ENCODE data around the gene SLC27A4. TPM values are rescaled to one million over a fixed set of nuclear protein-coding genes. Genes with fewer than 3 reads are reported as not detected.
A peak's percentile ranks its signal among the peaks of the same experiment; 100 is the strongest.

The SLC27A4 gene
- total RNA-seq, 2 donors from 2014 or later: 8.2 to 8.3 TPM

DNA sequence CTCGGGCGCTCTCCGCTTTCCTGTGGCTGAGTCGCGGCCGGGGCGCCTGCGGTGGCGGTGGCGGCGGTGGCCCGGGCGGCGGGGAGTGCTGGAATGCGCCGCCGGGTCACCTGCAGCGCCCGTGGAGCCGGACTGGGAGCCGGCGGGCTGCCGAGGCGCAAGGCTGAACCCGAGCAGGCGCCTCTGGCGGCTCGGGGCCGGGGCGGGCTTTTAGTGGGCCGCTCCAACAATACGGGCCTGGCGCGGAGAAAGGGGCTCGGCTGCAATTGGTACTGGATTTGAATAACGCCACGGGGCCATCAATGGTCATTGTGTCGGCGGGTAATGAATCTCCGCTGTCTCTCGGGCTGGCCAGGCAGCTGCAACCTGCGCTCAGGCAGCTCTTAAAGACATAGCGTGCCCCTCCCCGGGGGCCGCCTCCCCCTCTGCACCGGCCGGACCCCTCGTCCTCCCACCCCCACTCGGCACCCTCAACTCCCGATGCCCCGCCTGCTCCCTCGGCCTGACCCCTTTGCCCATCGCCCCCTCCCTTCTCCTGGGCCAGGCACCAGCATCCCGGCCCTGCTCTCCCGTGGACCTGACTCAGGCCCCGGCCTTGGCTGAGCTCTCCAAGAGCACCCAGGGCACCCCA is 52.9 kb downstream of the SLC27A4 start:
- Mint-ChIP-seq H3K4me1 (peaks cover 8% of the 10 kb centered on the region), H3K27me3 (no peaks in the 10 kb centered on the region), H3K27ac (no peak overlapping the region), H3K36me3 (ENCODE audit: low read depth) (peaks cover 2% of the 10 kb centered on the region), H3K4me3 (no peak overlapping the region)
- DNase-seq: no peak
- no peaks in the 10 kb centered on the region for H3K9me3 ChIP-seq (ENCODE audit: control insufficient read depth, low read length, poor library complexity, severe bottlenecking)
- no peak for ATAC-seq

DNA sequence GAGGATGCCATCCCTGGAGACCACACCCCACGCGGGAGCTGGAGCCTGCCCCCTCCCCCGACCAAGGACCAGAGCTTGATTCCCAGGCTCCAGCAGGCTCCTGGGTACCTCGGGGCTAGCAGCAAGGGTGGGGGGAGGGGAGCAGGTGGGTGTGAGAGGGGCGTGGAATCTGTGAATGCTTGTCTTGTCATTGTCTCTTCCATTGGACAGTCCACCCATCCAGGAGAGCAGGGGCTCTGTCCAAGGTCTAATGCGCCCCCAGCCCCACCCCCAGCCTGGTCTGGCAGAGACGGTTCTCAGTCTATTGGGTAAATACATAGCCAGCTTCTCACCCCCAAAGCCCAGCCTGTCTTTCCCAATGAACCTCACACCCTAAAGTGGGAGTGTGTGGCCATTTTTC is 53.6 kb downstream of the SLC27A4 start:
- Mint-ChIP-seq H3K4me3 (no peak overlapping the region), H3K36me3 (ENCODE audit: low read depth) (peaks cover 2% of the 10 kb centered on the region), H3K27ac (no peak overlapping the region), H3K27me3 (no peaks in the 10 kb centered on the region), H3K4me1 (peaks cover 8% of the 10 kb centered on the region)
- ATAC-seq: no peak
- no peaks in the 10 kb centered on the region for H3K9me3 ChIP-seq (ENCODE audit: control insufficient read depth, low read length, poor library complexity, severe bottlenecking)
- DNase-seq: no peak

DNA sequence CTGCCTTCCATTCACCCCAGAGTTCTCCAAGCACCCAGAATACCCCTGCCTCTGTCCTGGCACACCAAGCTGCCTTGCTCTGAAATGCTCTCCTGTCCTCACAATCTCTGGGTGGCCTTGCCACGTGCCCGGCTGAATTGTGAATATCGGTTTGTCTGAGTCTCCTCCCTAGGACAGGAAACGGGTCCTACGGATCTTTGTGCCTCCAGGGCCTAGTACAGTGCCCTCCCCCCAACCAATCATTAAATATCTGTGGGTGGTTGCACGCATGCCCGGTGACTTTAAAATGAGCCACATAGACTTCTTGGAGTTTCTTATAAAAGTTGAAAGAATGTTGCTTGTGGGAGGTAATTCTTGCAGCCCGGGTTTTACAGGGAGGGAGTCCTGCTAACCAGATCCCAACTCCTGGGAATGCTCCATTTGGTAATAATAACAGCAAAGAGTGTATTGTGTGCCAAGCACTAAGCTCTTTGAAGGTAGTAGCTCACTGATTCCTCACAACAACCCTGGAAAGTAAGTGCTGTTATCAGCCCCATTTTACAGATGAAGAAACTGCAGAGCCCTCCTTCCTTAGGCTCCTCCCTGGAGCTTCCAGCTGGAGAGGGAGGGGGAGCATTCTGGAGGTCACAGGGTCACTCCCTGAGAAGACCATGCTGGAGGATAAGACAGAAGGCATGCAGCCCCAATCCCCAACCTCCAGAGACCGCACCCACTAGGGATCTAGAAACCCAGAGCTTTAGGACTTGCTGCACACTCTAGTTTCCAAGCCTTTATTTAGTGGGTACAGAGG is 54.2 kb downstream of the SLC27A4 start:
- no peak overlapping the region for H3K27ac Mint-ChIP-seq
- no peak for DNase-seq
- H3K36me3 Mint-ChIP-seq (ENCODE audit: low read depth): peaks cover 2% of the 10 kb centered on the region

DNA sequence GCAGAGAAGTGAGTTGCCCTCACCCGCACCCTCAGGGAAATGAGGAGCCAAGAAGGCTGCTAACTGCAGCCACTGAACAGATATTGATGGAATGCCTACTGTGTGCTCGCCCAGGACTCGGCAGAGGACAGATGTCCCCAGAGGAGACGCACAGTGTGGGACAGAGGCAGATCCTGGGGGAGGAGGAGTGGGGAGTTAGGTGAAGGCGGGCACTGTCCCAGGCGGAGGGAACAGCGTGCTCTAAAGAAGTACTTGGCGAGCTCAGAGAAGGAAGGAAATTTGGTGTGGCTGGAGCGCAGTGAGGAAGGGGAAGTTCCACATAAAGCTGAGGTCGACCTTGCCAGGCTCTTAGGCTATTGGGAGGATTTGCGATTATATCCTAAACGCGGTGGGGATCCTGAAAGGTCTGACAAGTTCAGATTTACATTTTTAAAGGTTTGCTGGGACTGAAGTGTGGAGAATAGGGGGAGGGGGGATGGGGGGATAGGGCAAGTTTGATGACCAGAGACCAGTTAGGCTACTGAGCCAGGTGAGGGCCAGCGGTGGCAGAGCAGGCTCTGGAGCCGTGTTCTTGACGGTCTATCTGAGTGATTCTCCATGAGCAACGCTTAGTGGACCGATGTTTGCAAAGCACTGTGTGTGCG is 56.8 kb downstream of the SLC27A4 start:
- Mint-ChIP-seq H3K27ac (no peak overlapping the region), H3K4me3 (no peak overlapping the region), H3K4me1 (peaks cover 8% of the 10 kb centered on the region), H3K36me3 (ENCODE audit: low read depth) (peaks cover 2% of the 10 kb centered on the region), H3K27me3 (no peaks in the 10 kb centered on the region)
- no peak for DNase-seq
- ATAC-seq: peak; percentile 23
- H3K9me3 ChIP-seq (ENCODE audit: control insufficient read depth, low read length, poor library complexity, severe bottlenecking): no peaks in the 10 kb centered on the region

More for the DNA sequence above, 54.2 kb downstream of the SLC27A4 start:
- H3K9me3 ChIP-seq (ENCODE audit: control insufficient read depth, low read length, poor library complexity, severe bottlenecking): no peaks in the 10 kb centered on the region
- Mint-ChIP-seq H3K4me1 (peaks cover 8% of the 10 kb centered on the region), H3K4me3 (peak overlapping the region; percentile 33), H3K27me3 (no peaks in the 10 kb centered on the region)
- no peak for ATAC-seq

DNA sequence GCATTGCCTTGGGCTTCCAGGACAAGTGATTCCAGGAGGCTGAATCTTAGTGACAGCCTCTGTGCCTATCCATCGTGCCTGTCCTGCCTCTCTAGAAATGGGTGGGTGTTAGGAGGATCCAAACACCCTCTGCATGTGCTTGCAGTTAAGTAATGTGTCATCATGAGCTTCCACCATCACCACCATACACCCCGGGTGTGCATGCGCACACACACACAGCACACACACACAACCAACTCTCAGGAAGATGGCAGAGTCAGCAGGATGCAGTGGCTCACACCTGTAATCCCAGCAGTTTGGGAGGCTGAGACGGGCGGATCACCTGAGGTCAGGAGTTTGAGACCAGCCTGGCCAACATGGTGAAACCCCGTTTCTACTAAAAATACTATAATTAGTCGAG is 57.5 kb downstream of the SLC27A4 start:
- no peak for DNase-seq
- Mint-ChIP-seq H3K4me3 (no peak overlapping the region), H3K4me1 (peaks cover 8% of the 10 kb centered on the region), H3K36me3 (ENCODE audit: low read depth) (no peaks in the 10 kb centered on the region), H3K27me3 (no peaks in the 10 kb centered on the region), H3K27ac (no peak overlapping the region)
- no peak for ATAC-seq
- H3K9me3 ChIP-seq (ENCODE audit: control insufficient read depth, low read length, poor library complexity, severe bottlenecking): no peaks in the 10 kb centered on the region

DNA sequence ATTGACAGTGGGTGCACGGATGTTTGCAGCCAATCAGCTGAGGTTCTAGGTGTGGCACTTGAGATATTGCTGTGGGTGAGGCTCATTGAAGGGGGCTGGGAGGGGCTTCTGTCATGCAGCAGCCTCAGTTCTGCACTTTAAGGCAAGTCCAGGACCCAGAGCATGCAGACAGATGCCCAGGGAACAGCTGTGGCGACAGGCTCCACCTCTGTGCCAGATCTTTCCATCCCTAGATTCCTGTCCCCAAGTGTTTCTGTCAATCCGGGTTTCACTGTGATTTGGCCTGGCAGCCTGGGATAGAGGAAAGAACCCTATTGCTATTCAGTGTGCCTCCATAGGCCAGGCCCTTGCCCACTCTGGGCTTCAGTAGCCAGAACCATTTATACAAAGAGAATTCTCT is 59.5 kb downstream of the SLC27A4 start:
- H3K9me3 ChIP-seq (ENCODE audit: control insufficient read depth, low read length, poor library complexity, severe bottlenecking): no peaks in the 10 kb centered on the region
- no peak for ATAC-seq
- H3K36me3 Mint-ChIP-seq (ENCODE audit: low read depth): no peaks in the 10 kb centered on the region
- no peaks in the 10 kb centered on the region for H3K27me3 Mint-ChIP-seq
- peaks cover 8% of the 10 kb centered on the region for H3K4me1 Mint-ChIP-seq
- no peak overlapping the region for H3K27ac Mint-ChIP-seq
- H3K4me3 Mint-ChIP-seq: no peak overlapping the region
- no peak for DNase-seq

DNA sequence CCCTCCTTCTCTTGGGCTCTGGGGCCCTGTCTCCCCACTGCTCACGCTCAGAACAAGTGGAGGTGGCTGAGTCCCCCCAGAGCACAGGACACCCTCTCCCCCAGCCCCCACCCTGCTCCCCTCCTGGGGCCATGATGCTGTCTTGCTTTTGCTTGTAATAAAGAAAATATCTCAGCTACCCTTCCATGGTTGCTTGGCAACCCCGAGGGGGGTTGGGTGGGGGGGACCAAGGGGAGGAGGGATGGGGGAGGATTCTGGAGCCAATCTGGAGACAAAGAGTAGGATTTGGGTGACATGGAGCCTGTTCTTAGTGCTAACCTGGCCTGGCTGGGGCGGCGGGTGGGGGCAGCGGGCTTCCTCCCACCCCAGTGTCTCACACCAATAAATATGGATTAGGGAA is 64.2 kb downstream of the SLC27A4 start:
- ATAC-seq (no peak), DNase-seq (no peak)
- H3K4me1 Mint-ChIP-seq: peaks cover 2% of the 10 kb centered on the region
- H3K9me3 ChIP-seq (ENCODE audit: control insufficient read depth, low read length, poor library complexity, severe bottlenecking): no peaks in the 10 kb centered on the region
- no peak overlapping the region for H3K4me3 Mint-ChIP-seq
- H3K27ac Mint-ChIP-seq: no peak overlapping the region
- H3K27me3 Mint-ChIP-seq: peaks cover 17% of the 10 kb centered on the region
- no peaks in the 10 kb centered on the region for H3K36me3 Mint-ChIP-seq (ENCODE audit: low read depth)

DNA sequence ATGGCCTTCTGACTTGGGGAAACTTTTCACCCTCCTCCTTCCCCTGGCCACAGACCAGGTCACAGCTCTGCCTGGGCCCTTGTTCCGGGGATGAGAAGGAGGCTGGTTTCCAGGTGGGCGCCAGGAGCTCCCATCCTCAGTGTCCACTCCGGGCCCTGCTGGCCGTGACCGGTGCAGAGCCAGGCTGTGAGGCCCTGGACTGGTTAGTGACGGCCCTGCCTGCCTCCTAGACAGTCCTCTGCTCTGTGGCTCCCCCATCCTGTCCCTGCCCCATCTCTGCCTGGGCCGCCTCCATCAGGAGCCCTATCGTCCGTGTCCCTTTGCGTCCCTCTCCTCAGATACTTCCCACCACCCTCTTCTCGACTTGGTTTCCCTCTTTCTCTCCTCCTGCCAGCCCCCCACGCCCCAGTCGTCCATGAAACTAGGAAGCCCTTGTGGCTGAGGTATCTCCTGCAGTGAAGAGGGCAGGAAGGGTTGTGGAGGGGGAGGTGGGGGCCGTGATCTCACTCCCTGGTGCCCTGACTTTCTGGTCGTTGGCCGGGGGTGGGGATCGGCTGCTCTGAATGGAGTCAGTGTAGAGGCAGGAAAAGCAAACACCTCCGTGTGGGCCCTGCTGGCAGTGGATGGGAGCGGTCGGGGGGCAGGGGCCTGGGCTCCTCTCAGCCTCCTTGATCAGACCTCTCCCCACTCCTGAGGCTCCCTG is 64.9 kb downstream of the SLC27A4 start:
- H3K27ac Mint-ChIP-seq: no peak overlapping the region
- no peaks in the 10 kb centered on the region for H3K36me3 Mint-ChIP-seq (ENCODE audit: low read depth)
- H3K27me3 Mint-ChIP-seq: peaks cover 24% of the 10 kb centered on the region
- DNase-seq: no peak
- no peak for ATAC-seq
- no peak overlapping the region for H3K4me3 Mint-ChIP-seq
- H3K9me3 ChIP-seq (ENCODE audit: control insufficient read depth, low read length, poor library complexity, severe bottlenecking): no peaks in the 10 kb centered on the region
- peaks cover 2% of the 10 kb centered on the region for H3K4me1 Mint-ChIP-seq

DNA sequence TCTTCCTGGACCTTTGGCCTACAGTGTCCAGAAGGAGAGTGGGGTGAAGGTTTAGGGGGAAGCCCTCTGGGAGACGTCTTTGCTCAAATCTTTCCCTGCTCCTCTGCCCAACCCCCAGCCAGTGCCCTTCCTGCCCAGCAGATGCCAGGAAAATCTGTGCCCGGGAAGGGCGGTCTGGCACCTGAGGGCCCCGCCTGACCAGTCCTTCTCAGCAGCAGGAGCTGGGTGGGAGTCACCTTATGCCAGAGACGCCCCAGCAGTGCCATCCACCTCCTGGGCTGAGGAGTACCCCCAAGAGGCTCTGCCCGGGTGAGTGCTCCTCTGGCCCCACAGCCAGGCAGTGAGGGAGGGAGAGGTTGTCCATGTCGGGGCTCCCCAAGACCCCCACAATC is 65.4 kb downstream of the SLC27A4 start:
- peaks cover 2% of the 10 kb centered on the region for H3K4me1 Mint-ChIP-seq
- no peaks in the 10 kb centered on the region for H3K36me3 Mint-ChIP-seq (ENCODE audit: low read depth)
- peaks cover 26% of the 10 kb centered on the region for H3K27me3 Mint-ChIP-seq
- DNase-seq (no peak), ATAC-seq (no peak)
- no peaks in the 10 kb centered on the region for H3K9me3 ChIP-seq (ENCODE audit: control insufficient read depth, low read length, poor library complexity, severe bottlenecking)
- H3K4me3 Mint-ChIP-seq: no peak overlapping the region
- H3K27ac Mint-ChIP-seq: no peak overlapping the region

DNA sequence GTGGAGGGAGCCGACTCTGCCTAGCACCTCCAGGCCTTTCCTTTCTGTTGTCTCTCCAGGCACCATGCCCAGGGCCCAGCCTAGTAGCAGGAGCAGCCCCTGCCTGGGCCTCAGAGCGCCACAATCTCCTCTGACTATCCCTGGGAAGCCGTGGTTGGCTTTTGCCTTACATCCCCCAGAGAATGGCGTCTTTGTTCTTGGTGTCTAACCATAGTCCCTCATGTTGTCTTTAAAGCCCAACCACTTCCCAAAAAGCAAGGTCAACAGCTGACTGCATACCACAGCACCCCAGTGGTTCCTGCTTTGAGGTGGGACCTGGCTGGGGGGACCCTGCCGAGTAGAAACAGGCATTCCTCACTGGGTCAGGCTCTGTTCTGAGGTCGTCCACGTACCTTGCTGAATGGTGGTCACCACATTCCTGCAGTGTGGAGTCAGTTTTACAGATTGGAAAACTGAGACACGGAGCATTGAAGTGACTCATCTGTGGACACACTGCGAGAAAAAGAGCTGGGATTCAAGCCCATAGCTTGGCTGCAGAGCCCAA is 66.6 kb downstream of the SLC27A4 start:
- Mint-ChIP-seq H3K27me3 (peaks cover 32% of the 10 kb centered on the region), H3K4me1 (peaks cover 2% of the 10 kb centered on the region), H3K36me3 (ENCODE audit: low read depth) (no peaks in the 10 kb centered on the region), H3K4me3 (no peak overlapping the region), H3K27ac (no peak overlapping the region)
- ATAC-seq: no peak
- H3K9me3 ChIP-seq (ENCODE audit: control insufficient read depth, low read length, poor library complexity, severe bottlenecking): no peaks in the 10 kb centered on the region
- DNase-seq: no peak

DNA sequence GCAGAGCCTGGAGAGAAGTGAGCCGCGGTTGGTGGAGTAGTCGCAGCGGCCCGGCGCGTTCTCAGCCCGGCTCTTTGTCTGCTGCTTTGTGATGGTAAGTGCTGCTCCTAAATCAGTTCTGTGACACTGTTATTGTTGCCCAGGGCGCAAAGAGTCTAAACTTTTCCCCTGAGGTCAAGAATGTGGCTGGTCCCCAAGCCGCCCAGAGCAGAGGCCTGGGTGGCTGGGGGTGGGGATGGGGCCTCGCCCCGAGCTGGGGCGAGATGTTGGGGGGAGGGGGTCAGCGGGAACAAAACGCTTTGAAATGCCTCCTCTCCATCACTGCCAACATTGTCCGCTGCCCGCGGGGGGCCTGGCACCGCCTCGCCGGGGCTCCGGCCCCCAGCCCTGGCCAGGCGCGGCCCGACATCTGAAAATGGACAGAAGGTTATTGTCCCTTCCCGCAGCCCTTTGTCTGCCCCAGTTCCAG is 68.7 kb downstream of the SLC27A4 start:
- ATAC-seq: no peak
- H3K27ac Mint-ChIP-seq: no peak overlapping the region
- DNase-seq: no peak
- no peaks in the 10 kb centered on the region for H3K9me3 ChIP-seq (ENCODE audit: control insufficient read depth, low read length, poor library complexity, severe bottlenecking)
- H3K4me3 Mint-ChIP-seq: no peak overlapping the region
- peaks cover 4% of the 10 kb centered on the region for H3K4me1 Mint-ChIP-seq
- peaks cover 37% of the 10 kb centered on the region for H3K27me3 Mint-ChIP-seq
- H3K36me3 Mint-ChIP-seq (ENCODE audit: low read depth): peaks cover 2% of the 10 kb centered on the region

DNA sequence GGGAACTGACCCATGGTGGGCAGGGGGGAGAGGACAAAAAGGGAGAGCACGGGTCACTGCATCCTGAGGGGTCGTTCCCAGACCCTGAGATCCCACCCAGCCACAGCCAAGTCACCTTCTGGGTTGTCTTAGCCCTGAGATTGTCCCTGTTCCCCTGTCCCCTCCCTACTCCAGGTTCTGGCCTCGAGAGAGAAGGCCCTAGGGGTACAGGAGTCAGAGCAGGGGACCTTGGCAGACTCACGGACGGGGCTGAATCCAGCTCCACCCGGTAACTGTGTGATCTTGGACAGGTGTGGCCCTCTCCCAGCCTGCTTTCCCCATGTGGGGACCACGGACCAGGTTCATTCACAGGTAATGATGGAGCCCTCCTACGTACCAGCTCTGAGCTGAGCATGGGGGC is 69.1 kb downstream of the SLC27A4 start:
- Mint-ChIP-seq H3K4me1 (peaks cover 4% of the 10 kb centered on the region), H3K4me3 (no peak overlapping the region), H3K36me3 (ENCODE audit: low read depth) (peaks cover 3% of the 10 kb centered on the region), H3K27ac (no peak overlapping the region), H3K27me3 (peaks cover 42% of the 10 kb centered on the region)
- no peaks in the 10 kb centered on the region for H3K9me3 ChIP-seq (ENCODE audit: control insufficient read depth, low read length, poor library complexity, severe bottlenecking)
- no peak for ATAC-seq
- no peak for DNase-seq

DNA sequence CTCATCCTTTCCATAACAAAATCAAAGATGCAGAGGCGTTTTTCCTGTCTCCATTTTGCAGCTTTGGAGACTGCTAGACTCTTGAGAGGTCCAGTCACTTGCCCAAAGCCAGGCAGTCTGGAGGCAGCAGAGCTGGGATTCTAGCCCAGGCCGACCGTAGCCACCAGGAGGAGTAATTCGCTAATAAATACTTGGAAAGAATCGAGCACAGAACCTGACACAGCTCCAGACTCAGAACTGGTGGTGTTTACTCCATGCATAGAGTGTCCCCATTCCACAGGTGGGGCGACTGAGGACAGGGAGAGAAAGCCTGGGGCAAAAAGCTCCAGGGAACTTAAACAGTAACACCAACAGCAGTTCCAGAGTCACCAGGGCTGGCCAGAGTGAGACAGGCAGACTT is 69.7 kb downstream of the SLC27A4 start:
- Mint-ChIP-seq H3K27me3 (peaks cover 47% of the 10 kb centered on the region), H3K4me3 (no peak overlapping the region), H3K27ac (no peak overlapping the region), H3K4me1 (peaks cover 4% of the 10 kb centered on the region), H3K36me3 (ENCODE audit: low read depth) (peaks cover 6% of the 10 kb centered on the region)
- no peak for DNase-seq
- H3K9me3 ChIP-seq (ENCODE audit: control insufficient read depth, low read length, poor library complexity, severe bottlenecking): no peaks in the 10 kb centered on the region
- no peak for ATAC-seq

Measured in T-helper 17 cell (primary cell).